AG08395 (cell line): ENCODE data around the gene PIK3C2B.
"Not testable (repeated sequence)": the region's sequence is repeated elsewhere in the genome, so short reads cannot be mapped to it uniquely, and the experiment has no call there.

Experiments
- DNase-seq: peaks from one replicate; pipeline ENCODE4 v3.0.0; 2012; ENCODE audit warnings: mixed read lengths, low spot score

Gene PIK3C2B, protein sequence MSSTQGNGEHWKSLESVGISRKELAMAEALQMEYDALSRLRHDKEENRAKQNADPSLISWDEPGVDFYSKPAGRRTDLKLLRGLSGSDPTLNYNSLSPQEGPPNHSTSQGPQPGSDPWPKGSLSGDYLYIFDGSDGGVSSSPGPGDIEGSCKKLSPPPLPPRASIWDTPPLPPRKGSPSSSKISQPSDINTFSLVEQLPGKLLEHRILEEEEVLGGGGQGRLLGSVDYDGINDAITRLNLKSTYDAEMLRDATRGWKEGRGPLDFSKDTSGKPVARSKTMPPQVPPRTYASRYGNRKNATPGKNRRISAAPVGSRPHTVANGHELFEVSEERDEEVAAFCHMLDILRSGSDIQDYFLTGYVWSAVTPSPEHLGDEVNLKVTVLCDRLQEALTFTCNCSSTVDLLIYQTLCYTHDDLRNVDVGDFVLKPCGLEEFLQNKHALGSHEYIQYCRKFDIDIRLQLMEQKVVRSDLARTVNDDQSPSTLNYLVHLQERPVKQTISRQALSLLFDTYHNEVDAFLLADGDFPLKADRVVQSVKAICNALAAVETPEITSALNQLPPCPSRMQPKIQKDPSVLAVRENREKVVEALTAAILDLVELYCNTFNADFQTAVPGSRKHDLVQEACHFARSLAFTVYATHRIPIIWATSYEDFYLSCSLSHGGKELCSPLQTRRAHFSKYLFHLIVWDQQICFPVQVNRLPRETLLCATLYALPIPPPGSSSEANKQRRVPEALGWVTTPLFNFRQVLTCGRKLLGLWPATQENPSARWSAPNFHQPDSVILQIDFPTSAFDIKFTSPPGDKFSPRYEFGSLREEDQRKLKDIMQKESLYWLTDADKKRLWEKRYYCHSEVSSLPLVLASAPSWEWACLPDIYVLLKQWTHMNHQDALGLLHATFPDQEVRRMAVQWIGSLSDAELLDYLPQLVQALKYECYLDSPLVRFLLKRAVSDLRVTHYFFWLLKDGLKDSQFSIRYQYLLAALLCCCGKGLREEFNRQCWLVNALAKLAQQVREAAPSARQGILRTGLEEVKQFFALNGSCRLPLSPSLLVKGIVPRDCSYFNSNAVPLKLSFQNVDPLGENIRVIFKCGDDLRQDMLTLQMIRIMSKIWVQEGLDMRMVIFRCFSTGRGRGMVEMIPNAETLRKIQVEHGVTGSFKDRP (N-terminal part only)

GRCh38 chr1:204494281-204495077 is at the start of gene PIK3C2B:
PIK3C2B (minus strand) TSS chr1:204494805; CDS start chr1:204469802, 25,003 bp downstream.
- DNase-seq: peak; percentile 91

- peak; percentile 32 for DNase-seq
These were observed 49.7 kb upstream of the PIK3C2B start for GRCh38 chr1:204544321-204544720.

- no peak for DNase-seq
These were observed 47.0 kb upstream of the PIK3C2B start for GRCh38 chr1:204541626-204542025.

- no peak for DNase-seq
These were observed 38.2 kb upstream of the PIK3C2B start for GRCh38 chr1:204532832-204533231.

GRCh38 chr1:204530932-204531331 is 36.3 kb upstream of the PIK3C2B start:
- no peak for DNase-seq

DNA sequence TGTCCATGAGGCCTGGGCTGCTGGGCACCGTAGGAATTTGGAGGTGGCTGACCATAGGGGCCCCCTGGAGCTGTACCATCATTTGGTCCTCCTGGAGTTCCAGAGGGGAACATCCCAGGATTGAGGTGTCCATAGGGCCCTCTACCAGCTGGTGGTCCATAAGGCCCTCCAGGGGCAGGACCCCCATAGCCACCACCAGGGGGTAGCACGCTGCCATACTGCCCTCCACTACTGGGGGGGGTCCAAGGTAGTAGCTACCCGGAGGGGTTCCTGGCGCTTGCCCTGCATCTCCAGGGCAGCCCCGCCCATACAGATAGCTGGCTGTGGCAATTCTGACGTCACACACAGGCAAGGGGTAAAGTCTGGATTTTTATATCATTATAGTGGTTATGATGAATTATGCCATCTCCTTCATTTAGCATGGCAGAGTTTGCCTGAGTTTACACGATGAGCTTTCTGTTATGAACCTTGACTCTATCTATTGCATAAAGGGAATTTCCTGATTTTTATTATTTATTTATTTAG is 34.8 kb upstream of the PIK3C2B start:
- DNase-seq: no peak

DNA sequence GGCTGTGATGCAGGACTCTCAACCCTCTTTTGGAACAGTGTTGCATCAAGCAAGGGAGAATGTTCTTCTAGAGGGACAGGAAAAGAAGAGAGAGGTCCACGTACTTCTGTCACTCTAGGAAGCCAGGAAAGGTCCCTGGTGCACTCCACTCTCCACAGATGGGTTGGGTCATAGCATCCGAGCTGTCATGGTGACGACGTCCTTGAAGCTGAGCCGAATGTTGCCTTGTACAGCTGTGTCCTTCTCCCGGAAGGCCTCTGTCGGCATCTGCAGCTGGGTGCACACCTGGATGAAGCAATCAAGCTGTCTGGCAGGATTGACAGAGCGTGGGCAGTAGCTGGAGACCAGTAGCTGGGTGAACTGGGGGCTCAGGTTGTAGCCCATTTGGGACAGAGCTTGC is 34.1 kb upstream of the PIK3C2B start:
- DNase-seq: no peak

- DNase-seq: no peak
These were observed 33.6 kb upstream of the PIK3C2B start for GRCh38 chr1:204528241-204528640.

- no peak for DNase-seq
These were observed 30.4 kb upstream of the PIK3C2B start for GRCh38 chr1:204524986-204525385.

- no peak for DNase-seq
These were observed 29.1 kb upstream of the PIK3C2B start for GRCh38 chr1:204523605-204524215.

DNA sequence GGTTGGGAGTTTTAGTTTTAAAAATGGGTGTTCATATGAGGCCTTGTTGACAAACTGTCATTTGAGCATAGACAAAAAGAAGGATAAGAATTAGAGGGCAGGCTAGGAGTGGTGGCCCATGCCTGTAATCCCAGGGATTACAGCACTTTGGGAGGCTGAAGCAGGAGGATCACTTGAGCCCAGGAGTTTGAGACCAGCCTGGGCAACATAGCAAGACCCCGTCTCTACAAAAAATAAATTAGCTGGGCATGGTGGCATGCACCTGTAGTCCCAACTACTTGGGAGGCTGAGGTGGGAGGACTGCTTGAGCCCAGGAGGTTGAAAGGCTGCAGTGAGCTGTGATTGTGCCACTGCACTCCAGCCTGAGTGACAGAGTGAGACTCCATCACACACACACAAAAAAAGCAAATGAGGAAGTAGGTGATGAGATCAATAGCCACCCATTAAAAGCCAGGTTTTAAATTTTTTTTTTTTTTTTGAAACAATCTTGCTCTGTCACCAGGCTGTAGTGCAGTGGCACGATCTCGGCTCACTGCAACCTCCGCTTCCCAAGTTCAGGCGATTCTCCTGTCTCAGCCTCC is 27.4 kb upstream of the PIK3C2B start:
- not testable (repeated sequence) for DNase-seq

DNA sequence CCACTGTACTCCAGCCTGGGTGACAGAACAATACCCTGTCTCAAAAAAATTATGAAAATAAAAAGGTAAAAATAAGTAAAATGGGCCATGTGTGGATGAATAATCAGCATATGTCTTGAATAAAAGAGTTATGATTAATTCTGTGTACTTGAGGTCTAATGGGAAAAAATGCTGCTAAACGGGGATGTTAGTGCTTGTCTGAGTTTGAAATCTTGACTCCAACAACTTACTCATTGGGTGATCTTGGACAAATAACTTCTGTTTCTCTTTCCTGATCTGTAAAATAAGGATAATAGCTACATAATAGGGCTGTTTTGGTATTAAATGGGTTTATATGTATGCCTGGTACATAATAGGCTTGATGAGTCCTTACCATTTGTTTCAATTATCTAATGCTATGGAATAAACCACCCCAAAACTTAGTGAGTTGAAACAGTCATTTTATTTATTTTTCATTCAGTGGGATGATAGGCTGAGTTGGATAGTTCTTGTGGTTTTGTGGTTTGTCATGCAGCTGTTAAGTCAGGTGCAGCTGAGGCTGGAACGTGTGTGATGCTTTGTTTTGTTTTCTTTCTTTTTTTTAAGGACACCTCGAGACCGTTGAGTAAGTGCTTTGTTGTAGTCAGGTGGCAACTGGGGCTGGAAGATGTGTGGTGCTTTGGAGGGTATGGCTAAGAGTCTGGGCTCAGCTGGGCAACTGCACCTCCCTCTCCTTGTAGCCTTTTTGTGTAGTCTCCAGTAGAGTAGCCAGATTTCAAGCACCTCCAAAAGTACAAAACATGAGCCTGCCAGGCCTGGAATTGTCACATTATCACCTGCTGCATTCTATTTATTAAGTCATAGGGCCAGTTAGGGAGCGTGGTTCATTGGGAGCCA is 26.5 kb upstream of the PIK3C2B start:
- peak; percentile 8 for DNase-seq

- not testable (repeated sequence) for DNase-seq
These were observed 22.8 kb upstream of the PIK3C2B start for GRCh38 chr1:204517382-204517781.

- DNase-seq: peak; percentile 96
These were observed 21.7 kb upstream of the PIK3C2B start, which contains the start of gene MDM4 for GRCh38 chr1:204516180-204516879. MDM4 (plus strand) TSS chr1:204516406; CDS start chr1:204525519, 9,113 bp downstream.

- DNase-seq: no peak
These were observed 20.2 kb upstream of the PIK3C2B start for GRCh38 chr1:204514828-204515227.

DNA sequence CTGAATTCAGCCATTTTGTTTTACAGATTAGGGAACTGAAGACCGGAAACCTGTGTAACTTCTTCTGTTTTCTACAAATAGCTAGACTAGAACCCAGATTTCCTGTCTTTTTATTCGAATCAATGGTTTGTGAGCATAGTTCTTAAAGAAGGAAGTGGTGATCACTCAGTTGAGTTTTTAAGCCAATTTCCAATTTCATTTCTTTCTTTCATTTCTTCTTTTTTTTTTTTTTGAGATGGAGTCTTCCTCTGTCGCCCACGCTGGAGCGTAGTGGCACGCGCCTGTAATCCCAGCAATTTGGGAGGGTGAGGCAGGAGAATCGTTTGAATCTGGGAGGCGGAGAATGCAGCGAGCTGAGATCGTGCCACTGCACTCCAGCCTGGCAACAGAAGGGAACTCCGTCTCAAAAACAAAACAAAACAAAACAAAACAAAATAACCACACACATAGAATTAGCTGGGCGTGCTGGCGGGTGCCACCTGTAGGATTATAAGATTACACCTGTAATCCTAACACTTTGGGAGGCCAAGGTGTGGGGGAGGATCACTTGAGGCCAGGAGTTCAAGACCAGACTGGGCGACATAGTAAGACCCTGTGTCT is 18.6 kb upstream of the PIK3C2B start:
- DNase-seq: no peak

DNA sequence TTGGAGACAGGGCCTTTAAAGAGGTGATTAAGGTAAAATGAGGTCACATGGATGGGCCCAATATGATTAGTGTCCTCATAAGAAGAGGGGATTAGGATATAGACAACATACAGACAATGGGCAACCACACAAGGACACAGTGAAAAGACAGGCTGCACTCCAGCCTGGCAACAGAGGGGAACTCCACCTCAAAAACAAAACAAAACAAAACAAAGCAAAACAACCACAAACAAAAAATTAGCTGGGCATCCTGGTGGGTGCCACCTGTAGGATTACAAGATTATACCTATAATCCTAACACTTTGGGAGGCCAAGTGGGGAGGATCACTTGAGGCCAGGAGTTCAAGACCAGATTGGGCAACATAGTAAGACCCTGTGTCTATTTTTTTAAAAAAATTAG is 16.8 kb upstream of the PIK3C2B start:
- DNase-seq: no peak

DNA sequence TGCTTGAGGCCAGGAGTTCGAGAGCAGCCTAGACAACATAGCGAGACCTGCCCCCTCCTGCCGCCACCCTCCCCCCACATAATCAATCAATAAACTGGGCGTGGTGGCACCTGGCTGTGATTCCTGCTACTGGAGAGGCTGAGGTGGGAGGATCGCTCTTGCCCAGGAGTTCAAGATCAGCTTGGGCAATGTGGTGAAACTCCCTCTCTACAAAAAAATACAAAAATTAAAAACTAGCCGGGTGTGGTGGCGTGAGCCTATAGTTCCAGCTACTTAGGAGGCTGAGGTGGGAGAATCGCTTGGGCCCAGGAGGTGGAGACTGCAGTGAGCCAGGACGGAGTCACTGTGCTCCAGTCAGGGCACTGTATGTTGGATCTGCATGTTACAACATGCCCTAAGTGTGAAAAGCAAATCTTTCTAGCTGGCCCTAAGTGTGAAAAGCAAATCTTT is 14.6 kb upstream of the PIK3C2B start:
- no peak for DNase-seq
